ENCODE data around the gene LHB.
"Not testable (repeated sequence)": the region's sequence is repeated elsewhere in the genome, so short reads cannot be mapped to it uniquely, and the experiment has no call there.

DNA sequence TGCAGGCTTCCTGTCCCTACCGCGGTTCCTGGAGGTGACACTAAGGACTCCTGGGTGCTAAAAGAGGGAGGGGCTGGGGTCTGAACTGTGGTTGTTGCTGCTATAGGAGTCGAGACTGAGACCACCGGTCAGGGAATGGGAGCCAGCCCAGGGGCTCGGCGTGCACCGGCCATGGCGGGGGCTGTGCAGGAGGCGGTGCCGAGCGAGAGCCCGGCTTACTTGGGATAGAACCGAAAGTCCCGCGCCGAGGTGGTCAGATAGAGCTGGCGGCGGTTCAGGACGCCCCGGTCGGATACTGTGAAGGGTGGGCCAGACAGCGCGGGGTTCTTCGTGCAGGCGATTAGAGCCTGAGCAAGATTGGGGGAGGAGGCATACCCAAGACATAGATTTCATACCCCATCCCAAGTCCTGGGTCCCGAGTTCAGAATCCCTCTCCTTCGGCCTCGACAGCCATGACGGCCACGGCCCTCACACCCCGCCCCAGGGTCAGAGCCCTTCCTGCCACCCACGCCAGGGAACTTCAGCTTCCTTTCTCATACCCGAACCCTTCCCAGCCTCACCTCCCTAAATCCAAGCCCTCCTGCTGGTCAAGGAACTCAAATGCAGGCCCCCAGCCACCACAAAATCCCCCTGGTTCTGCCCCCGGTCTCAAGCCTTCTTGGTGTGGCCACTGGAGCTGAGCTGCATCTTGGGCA is 40.2 kb upstream of the LHB start:
- TF ChIP-seq, protein P1, sequence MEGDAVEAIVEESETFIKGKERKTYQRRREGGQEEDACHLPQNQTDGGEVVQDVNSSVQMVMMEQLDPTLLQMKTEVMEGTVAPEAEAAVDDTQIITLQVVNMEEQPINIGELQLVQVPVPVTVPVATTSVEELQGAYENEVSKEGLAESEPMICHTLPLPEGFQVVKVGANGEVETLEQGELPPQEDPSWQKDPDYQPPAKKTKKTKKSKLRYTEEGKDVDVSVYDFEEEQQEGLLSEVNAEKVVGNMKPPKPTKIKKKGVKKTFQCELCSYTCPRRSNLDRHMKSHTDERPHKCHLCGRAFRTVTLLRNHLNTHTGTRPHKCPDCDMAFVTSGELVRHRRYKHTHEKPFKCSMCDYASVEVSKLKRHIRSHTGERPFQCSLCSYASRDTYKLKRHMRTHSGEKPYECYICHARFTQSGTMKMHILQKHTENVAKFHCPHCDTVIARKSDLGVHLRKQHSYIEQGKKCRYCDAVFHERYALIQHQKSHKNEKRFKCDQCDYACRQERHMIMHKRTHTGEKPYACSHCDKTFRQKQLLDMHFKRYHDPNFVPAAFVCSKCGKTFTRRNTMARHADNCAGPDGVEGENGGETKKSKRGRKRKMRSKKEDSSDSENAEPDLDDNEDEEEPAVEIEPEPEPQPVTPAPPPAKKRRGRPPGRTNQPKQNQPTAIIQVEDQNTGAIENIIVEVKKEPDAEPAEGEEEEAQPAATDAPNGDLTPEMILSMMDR (IDR thresholded peaks at IDR 0.05) = not testable (repeated sequence)
- TF ChIP-seq POLR2A (IDR thresholded peaks at IDR 0.05) = not testable (repeated sequence)
